Measurements from ENCODE around the gene NANOS3. TPM values are rescaled to one million over a fixed set of nuclear protein-coding genes. Genes with fewer than 3 reads are reported as not detected.

Gene NANOS3
- total RNA-seq, 1 donor from 2014 or later, result 0.68 TPM

GRCh38 chr19:13861392-13861713 is 15.6 kb upstream of the NANOS3 start:
- Histone ChIP-seq H3K36me3 (no peaks in the 10 kb centered on the region), H3K9me3 (no peaks in the 10 kb centered on the region), H3K4me1 (peaks cover 34% of the 10 kb centered on the region), H3K27ac (peak overlapping the region; percentile 97), H3K27me3 (ENCODE audit: low read depth) (no peaks in the 10 kb centered on the region), H3K4me3 (peak overlapping the region; percentile 56)
- ATAC-seq (peak; percentile 3 to 6), DNase-seq (no peak)
- intact Hi-C loops (cut with DNase I), result loop anchor here (10.0 kb wide), 1 partner anchor 77 kb away; no protein-coding TSS in a partner anchor
- TF ChIP-seq CTCF (IDR thresholded peaks at IDR 0.05), result no peak

GRCh38 chr19:13861714-13862531 is 15.0 kb upstream of the NANOS3 start:
- ATAC-seq, result peak; percentile 94 to 95
- intact Hi-C loops (cut with DNase I), result loop anchor here (10.0 kb wide), 1 partner anchor 77 kb away; no protein-coding TSS in a partner anchor
- peak; percentile 99 for TF ChIP-seq CTCF (IDR thresholded peaks at IDR 0.05)
- Histone ChIP-seq H3K4me1 (peaks cover 34% of the 10 kb centered on the region), H3K27me3 (ENCODE audit: low read depth) (no peaks in the 10 kb centered on the region), H3K36me3 (no peaks in the 10 kb centered on the region), H3K9me3 (no peaks in the 10 kb centered on the region), H3K4me3 (peak overlapping the region; percentile 56), H3K27ac (peak overlapping the region; percentile 97)
- peak; percentile 95 for DNase-seq

- Histone ChIP-seq H3K9me3 (no peaks in the 10 kb centered on the region), H3K36me3 (no peaks in the 10 kb centered on the region), H3K27ac (no peak overlapping the region), H3K4me3 (no peak overlapping the region), H3K27me3 (ENCODE audit: low read depth) (no peaks in the 10 kb centered on the region), H3K4me1 (peaks cover 34% of the 10 kb centered on the region)
- TF ChIP-seq CTCF (IDR thresholded peaks at IDR 0.05), result no peak
- ATAC-seq (no peak), DNase-seq (no peak)
- intact Hi-C loops (cut with DNase I), result loop anchor here (10.0 kb wide), 1 partner anchor 79 kb away; no protein-coding TSS in a partner anchor
Observed at GRCh38 chr19:13864046-13864666, 12.8 kb upstream of the NANOS3 start.

- intact Hi-C loops (cut with DNase I), result loop anchor here (10.0 kb wide), 1 partner anchor 80 kb away; no protein-coding TSS in a partner anchor
- H3K27me3 ChIP-seq (ENCODE audit: low read depth), result no peaks in the 10 kb centered on the region
- no peak for ATAC-seq
Observed at GRCh38 chr19:13864667-13865570, 12.0 kb upstream of the NANOS3 start.

More at GRCh38 chr19:13864667-13865570, 12.0 kb upstream of the NANOS3 start:
- no peak for DNase-seq
- Histone ChIP-seq H3K4me1 (peaks cover 34% of the 10 kb centered on the region), H3K27ac (no peak overlapping the region), H3K36me3 (no peaks in the 10 kb centered on the region), H3K9me3 (no peaks in the 10 kb centered on the region), H3K4me3 (peak overlapping the region; percentile 68)
- TF ChIP-seq CTCF (IDR thresholded peaks at IDR 0.05), result no peak

Measured in lower lobe of right lung (tissue), 2 donors.